Lower leg skin (tissue), 3 donors: ENCODE measurements around the gene BSPRY.

Experiments
- CTCF ChIP-seq, 3 donors: fragments of 450-650 bp; IDR thresholded peaks; one replicate each; pipeline ENCODE4 v1.5.1; 2016; ENCODE audit warnings: antibody characterized with exemption in 3 of 3, mild to moderate bottlenecking in 3 of 3, moderate library complexity in 2 of 3
- POLR2A ChIP-seq, 2 donors: fragments of 450-650 bp; IDR thresholded peaks; one replicate each; pipeline ENCODE4 v1.6.1; 2016 to 2017; ENCODE audit warnings: antibody characterized with exemption in 2 of 2, mild to moderate bottlenecking in 1 of 2, moderate library complexity in 1 of 2

DNA sequence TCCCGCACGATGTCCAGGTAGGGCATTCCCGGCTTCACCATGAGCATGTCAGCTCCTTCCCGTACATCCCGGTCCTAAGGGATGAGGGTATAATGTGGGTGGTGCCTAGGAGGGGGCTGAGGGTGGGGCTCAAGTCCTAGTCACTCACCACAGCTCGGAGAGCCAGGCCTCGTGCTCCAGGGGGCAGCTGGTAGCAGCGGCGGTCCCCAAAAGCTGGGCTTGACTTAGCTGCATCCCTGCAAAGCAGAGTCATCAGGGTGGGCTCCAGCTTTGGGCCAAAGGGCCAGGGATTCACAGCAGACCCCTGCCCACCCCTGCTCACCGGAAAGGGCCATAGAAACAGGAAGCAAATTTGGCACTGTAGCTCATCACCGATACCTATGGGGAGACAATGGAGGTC, 40.1 kb downstream of the BSPRY start:
- TF ChIP-seq CTCF (IDR thresholded peaks at IDR 0.05): no peak
- no peak for TF ChIP-seq POLR2A (IDR thresholded peaks at IDR 0.05)
